GM21529 (cell line): ENCODE data around the gene ARHGAP22.

Experiments
- ATAC-seq: cut with Tn5 transposase; IDR thresholded peaks from one replicate; pipeline ENCODE4 v1.9.1; 2021; ENCODE audit not compliant: unreplicated experiment

The ARHGAP22 gene

DNA sequence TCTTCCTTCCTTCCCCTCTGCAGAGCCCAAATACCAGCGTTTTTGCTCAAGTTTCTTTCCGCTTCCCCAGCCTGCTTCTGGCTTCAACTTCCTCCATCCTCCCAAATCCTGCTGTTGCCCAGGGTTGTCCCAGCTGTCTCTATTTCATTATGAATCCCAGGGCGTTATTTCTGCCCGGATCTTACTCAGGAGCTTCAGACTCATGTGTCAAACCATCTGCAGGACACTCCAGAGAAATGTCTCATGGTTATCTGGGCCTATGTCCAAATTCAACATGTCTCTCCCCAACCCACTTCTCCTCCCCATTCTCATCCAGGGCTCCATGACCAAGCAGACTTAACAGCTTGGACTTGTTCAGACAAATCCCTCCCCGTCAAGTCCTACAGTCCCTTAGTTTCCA lies 15.6 kb downstream of the ARHGAP22 start:
- ATAC-seq, result no peak

DNA sequence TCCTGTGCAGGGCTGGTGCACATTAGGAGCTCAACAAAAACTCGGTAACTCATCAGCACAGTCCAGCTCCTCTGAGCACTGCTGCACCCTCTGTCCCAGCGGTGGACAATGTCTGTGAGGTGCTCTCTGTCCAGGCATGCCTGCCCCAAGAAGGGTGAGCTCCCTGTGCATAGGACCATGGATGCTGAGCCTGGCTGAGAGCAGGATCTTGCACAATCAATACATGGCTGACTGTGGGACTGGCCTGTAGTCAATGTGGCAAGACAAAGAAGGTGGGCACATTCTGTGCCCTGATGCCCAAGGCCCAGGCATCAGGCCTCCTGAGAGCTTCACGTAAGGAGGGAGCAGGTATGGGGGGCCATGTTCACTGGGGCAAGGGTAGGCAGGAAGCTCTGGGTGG lies 17.1 kb downstream of the ARHGAP22 start:
- ATAC-seq, result no peak

DNA sequence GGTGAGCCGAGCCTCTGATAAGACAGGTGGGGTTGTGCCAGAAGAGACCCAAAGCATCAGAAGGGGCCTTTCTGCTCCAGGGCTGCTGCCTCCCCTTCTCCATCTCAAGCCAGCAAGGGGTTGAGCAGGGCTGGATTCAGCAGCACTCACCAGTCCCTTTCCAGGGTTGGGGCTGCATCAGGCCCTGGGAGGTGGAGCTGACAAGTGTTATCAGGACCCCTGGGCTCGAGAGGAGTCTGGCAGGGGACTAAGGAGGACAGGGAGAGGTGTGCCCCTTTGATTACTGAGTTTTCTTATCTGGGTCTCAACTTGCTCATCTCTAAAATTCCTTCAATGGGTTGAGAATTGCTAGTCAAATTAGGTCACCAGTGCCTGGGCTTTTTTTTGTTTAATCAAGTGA lies 17.8 kb downstream of the ARHGAP22 start:
- ATAC-seq, result no peak

DNA sequence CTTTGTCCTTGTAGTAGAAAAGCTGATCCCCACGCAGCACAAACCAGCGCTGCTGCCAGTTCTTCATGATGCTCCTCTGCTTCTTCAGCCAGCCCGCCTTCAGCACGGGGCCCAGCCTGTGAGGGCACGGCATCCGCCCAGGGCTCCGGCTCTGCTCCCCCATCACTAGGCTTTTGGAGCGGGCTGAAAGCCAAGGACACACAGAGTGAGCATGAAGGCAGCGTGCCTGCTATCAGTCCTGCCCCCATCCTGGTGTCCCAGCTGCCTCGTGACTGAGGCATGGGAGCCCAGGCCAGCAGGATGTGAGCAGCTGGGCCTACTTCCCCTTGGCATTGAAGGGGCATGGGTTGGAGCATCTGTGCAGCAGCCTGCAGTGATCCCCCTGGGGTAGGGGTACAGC lies 21.9 kb downstream of the ARHGAP22 start:
- no peak for ATAC-seq

DNA sequence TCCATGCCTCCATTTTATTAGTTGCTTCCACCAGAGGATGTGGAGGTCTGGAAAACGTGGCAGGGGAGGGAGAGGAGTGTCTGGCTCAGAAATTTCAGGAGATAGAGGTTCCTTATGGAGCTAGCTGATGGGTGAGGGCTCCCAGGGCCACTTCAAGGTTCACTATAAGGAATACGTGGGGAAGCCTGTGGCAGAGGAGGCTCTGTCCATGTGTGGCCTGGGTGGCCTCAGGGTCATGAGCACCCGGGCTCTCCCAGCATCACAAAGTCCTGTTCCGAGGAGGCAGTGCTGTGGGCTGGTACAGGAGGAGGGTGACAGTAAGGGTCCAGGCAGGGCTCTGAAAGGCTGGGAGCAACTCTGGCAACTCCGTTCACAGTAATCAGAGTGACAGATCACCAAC lies 24.6 kb downstream of the ARHGAP22 start:
- no peak for ATAC-seq

DNA sequence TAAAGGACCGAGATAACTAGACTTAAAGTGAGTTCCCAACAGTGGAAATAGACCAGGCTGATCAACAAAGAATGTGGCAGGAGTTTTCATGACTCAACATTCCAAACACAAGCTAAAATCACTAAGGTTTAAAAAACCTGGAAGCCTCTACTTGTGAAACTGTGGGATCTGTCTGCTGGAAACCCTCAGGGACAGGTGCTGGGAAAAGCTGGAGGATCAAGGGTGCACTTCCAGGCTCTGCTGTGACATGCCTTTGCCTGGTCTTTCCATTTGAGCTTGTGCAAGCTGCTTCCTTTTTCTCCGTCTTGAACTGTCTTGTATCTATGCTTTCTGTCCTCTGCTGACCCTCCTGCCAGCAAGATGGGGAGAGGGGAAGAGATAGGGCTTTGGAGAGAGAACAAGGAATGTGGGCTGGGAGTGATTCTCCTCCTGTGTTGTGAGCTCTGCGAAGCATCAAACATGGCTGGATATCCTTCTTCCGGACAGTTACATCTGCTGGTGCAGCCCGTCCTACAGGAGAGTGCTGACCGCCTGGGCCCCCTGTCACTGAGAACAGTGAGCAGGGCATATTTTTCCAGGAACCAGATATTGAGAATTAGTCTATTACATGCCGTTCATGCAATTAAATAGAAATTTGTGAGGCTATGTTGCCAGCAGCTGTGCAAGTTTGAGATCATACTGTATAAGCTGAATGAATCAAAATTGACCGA lies 25.5 kb downstream of the ARHGAP22 start:
- ATAC-seq, result no peak

DNA sequence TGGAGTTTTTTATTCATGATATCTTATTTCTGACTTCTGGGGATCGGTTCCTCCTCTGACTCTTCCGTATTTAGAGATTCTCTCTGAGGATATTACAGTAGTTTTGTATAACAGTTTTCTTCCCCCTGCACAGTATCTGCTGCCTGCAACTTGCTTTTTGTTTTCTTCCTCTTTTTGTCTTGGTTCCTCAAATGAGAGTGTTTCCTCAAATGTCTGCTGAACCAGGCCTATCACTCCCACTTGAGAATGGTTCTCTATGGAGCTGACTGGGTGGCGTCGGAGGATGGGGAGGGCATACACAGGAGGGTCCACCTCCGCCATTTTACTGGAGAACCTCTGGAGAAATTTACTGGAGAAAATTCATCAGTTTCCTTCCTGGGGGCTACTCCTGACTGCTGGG lies 27.7 kb downstream of the ARHGAP22 start:
- ATAC-seq, result no peak

DNA sequence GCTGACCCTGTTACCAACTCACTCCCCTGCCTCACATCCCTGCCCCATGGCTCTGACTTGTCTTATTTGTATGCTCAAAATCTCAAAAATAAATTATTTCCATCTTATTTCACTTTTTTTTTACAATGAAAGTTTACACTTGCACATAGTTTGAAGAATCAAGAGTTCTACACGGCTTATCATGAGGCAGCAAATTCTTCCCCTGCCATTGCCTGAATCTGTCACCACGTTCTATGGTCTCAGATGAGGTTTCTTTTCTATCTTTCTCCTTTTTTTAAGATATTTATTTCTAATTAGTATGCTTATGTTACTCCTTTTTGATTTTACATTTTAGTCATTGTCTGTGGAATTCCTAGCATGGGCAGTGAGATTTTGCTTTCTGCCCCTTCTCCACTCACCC lies 28.4 kb downstream of the ARHGAP22 start:
- no peak for ATAC-seq

DNA sequence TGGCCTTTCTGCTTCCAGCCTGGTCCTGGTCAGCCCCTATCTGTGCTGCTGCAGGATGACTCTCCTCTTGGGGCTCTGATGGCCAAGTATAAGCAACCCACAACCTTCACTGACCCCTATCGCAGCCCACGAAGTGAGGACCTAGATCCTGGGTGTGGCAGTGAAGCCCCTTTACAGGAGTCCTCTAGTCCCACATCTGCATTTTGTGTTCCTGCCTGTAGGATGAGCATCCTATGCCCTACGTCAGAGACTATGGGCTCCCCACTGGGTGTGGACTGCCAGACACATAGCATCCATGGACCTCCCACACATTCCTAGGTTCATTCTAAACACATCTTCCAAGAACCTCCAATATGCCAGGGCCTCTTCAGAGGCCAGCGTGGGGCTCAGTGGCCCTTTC lies 29.0 kb downstream of the ARHGAP22 start:
- ATAC-seq, result no peak

DNA sequence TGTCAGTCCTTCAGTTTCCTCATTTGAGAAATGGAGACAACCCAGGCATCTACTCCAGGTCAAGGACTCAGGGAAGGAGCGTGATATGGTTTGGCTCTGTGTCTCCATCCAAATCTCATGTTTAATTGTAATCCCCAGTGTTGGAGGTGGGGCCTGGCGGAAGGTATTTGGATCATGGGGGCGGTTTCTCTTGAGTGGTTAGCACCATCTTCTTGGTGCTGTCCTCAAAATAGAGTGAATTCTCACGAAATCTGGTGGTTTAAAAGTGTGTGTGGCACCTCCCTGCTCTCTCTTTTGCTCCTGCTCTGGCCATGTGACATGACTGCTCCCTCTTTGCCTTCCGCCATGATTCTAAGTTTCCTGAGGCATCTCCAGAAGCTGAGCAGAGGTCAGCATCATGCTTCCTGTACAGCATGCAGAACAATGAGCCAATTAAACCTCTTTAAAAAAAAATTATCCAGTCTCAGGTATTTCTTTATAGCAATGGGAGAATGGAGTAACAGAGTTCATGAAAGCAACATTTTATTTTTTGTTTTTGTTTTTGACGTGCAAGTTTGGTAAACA lies 30.0 kb downstream of the ARHGAP22 start:
- ATAC-seq, result no peak

DNA sequence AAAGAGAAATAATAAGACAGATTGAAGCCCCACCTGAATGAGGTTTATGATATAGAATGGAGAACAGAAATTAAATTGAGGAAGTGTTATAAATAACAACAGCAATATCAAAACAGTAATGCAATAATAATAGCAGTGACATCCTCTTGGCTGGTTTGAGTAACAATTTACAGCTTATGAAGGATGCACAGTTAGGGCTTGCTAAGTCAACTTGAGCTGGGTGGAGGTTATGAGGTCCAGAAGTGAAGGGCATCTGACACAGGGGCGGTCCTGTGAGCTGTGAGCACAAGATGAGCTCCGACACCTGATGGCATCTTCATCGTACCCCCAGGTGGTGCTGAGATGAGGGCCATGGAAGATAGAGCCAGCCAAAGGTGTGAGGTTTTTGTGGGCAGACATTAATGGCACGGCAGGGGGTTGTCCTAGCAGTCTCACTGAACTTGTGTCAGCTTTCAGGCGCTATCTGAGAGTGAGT lies 30.5 kb downstream of the ARHGAP22 start:
- no peak for ATAC-seq

DNA sequence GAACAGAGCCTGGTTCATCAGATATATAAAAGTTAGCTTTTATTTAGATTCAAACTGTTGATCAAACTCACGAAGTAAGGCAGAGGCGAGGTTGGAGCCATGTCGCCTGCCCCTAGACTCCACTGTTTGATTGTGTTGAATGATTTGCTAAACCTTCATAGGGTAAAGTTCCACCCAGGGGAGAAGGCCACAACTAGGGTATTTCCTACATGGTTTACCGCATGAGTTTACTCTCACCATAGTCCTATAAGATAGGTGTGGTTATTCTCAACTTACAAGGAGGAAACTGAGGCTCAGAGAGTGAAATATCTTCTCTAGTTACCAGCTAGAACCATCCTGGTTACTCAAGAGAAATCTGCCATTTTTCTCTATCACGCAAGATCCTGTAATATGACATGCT lies 31.8 kb downstream of the ARHGAP22 start:
- no peak for ATAC-seq

DNA sequence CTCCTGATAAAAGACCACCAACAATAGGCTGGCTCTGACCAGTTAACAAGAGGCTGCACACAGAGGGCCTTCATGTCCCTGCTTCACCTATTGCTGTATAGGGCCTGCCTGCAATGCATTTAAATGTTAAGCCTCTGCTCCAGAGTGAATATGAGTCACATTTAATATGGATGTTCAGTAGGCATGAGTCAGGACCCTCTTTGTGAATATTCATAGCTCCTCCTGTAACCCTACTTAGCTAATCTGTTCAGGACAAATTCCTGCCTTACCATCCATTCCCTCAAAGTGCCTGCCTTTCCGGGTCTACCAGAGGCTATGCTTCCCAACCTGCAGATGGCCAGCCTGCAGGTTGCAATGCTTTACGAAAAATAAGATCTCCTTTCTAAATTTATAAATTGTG lies 32.5 kb downstream of the ARHGAP22 start:
- ATAC-seq, result no peak

DNA sequence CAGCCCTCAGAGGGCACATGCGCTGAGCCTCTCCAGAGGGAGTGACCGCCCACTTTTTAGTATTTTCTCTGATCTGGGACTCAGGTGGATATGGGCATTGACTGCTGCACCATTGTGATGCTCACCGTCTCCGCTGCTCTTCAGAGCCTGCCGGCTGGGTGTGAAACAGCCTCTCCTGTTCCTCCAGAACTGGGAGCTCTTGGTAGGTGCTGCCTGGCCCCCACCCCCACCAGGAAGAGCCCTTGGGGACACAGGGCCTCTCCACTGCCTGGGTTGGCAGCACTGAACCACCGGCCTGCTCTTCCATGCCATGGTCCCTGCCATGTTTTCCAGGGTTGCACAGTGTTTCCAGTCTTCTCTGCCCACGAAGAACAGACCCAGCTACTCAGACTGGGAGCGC lies 36.3 kb downstream of the ARHGAP22 start:
- ATAC-seq, result no peak

DNA sequence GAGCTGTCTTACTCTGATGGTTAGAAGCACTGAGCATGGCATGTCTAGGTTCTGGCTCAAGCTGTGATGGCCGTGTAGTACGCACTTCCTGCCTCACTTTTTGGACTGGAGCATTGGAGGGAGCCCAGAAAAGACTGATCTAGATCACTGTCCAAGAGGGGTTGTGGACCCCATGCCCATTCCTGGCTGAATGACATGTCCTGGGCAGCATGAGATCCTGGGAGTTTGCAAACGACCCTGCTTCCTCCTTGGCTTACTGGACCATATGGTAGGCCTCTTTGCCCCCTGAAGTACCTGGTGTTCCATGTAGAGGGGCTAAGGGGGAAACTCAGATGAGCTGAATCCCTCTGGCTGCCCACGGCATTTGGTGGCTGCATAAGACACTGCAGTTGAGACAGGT lies 36.7 kb downstream of the ARHGAP22 start:
- ATAC-seq, result no peak

DNA sequence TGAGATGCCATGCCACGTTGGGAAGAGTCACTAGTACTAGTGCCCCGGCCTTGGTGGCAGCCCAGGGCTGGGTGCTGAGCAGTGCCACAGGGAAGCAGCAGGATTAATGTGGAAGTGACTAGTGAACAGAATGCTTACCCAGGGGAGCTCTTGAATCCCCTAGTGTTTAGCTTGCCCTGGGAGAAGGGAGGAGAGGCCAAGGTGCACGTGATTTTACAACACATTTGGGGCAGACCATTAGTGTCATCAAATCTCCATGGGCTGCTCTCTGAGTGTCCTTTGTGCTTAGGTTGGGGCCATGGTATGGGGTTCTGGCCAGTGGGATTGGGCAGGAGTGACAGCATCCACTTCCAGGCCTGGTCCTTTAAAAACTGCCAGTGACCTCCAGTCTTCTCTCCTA lies 37.5 kb downstream of the ARHGAP22 start:
- no peak for ATAC-seq

DNA sequence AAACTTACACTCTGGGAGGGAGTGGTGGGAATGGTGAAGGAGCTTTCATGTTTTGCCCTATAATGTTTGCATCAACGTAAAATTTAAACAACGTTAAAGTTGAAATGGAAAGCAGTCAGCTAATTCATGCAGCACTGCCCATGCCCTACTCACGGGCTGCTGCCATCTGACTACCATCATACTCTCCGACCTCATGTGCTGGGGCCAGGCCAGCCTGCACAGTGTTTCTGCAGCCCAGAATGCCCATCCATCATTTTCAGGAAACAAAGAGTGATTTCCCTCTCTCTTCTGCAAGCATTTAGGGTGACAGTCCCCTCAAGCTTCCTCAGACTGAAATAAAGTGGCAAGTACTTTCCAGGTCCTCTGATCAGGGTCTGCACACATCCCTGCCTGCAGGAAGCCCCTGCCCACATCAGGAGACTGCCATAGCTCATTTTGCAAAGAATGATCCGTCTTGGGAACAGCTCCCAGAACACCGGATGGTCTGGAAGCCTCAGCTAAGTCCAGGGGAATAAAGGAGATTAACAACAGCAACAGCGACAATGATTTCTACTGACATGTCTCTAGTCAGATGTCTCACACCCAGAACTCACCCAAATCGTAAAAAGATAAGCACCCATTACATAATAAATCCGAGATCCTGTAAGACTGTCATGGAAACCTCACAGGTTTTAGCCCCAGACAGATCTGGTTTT lies 40.3 kb downstream of the ARHGAP22 start:
- ATAC-seq, result no peak

DNA sequence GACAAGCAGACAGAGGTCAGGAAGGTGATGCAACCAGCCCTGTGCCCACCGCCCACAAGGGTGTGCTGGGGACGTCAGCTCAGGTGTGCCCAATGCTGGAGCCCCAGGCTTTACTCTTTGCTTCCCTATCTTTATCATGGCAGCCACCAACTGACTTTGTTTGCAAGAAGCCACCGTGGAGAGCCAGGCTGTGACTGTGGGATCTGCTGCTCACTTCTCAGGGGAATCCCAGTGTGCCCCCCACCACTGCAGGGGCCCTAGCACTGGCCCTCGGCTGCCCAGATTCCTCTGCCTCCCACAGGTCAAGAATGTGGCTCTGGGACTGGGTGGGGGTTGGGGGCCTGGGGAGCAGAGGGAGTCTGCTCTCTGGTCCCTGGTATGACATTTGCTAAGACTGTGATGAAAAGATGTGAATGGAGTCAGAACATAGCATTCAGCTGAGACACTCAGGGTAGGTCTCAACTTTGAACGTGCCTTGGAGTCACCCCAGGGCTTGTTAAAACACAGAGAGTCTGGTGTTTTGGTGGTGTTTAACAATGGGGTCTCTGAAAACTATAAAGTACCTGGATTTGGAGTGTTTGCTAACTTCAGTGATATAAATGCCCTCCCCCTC lies 47.3 kb downstream of the ARHGAP22 start:
- ATAC-seq, result no peak

DNA sequence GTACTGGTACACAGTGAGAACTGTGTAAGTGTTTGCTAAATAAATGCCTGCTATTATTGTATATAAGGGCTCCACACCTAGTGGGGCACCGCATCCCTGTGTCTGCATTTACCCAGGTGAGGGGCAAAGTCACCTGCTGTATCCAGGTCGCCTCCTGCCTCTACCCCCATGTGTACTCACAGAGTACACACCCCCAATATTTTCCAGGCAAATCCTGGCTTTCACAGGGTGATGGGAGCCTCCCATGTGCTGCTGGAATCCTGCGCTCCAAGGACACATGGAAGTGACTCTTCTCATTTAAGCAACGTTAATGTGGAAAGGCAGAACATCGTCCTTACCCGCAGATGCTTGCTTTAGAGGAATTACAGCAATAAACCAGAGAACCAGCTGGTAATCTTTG lies 48.2 kb downstream of the ARHGAP22 start:
- ATAC-seq, result no peak

DNA sequence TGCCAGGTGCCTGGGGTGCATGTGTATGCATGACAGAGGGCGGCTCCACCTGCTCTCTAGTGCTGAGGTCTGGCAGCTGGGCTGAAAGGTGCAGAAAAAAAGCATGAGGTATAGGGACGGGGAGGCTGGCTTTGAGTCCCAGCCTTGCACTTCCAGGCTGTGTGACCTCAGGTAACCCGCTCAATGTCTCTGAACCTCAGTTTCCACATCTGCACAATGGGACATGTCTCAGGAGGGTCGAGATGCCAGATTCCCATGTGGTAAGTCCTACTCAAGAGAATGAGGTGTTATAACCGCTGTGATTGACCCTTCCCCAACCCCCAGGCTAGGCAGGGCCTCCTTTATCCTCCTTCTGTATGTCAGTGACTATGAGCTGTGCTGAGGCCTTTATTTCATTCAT lies 48.8 kb downstream of the ARHGAP22 start:
- no peak for ATAC-seq

DNA sequence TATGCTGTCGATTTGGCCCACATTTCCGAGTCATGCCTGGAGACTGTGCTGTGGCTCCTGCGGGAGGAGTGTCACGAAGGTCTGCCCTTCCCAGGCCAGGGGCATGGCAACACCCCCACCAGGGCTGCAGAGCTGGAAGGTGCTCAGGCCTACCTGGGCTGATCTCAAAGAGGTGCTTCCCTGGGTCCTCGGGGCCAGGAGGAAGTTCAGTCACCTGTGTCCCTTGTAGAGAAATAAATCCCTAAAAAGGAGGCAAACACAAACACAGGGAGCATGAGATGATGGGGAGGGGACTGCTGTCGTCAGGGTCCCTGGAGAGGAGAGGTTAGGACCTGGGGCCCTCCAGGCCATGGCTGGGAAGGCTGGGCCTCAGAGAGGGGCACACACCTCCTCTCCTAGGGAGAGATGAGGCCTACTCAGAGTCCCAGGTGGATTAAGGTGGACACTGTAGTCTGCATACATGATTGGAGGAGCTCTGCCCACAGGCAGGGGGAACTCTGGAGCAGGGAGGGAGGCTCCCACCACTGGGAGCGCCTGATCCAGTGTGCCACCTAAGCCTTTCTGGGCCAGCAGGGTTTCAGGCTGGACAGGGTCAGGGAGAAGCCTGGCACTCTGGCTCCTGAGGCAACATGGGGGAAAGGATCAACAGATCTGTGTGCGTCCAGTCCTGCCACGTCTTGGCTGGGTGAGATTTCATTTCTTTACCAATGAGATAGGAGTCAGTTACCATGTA lies 49.4 kb downstream of the ARHGAP22 start:
- ATAC-seq, result no peak
